ENCODE data around the gene ASIC4.

Gene ASIC4

DNA sequence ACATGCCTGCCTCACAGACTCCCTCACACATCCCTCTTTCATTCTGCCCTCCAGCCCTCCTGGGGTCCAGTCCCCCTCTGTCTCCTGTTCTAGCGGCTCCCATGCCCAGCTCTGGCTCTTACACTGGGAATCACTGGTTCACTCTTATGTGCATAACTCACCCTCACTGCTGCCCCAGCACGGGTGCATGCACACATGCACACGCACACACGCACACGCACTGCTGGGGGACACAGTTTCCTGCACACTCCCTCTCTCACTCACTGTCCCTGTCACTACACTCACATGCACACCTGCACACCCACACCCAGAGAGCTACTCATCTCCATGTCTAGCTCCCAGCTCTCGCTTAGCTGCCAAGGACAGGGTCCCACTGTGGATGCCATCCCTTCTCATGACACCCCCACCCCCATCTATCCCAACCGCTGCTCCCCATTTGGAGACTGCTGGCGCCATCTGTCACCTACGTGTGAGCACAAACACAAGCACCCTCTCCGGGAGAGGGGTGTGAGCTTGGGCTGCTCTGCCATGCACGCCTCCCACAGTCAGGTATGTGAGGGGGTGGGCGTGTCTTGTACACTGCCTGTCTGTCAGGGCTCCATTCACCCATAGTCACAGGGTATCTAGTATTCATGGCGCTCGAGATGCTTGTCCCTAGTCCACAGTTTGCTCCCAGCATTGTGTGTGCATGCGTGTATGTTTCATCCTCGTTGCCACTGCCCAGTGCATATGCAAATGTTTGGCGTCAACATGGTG, 1.8 kb downstream of the ASIC4 start:
- DNase-seq (ENCODE audit: low read depth in 2 of 2), result no peak

DNA sequence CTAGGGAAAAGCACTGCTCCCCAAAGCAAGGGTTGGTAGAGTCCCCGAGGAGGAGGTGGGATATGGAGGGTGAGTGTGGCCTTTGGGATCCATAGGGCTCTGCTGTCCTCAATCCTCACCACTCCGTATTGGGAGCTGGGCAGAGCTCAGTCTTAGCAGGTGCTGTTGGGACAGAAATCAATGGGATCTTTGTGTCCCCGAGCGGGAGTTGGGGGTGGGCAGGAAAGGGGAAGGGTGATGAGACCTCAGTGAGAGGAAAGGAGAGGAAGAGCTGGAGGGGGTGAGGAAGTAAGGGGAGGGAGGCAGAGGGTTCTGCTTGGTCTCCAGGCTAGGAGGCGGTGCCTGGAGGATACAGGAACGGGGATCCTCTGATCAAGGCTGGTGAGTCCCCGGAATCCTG, 2.6 kb downstream of the ASIC4 start:
- DNase-seq (ENCODE audit: low read depth in 2 of 2), result no peak

DNA sequence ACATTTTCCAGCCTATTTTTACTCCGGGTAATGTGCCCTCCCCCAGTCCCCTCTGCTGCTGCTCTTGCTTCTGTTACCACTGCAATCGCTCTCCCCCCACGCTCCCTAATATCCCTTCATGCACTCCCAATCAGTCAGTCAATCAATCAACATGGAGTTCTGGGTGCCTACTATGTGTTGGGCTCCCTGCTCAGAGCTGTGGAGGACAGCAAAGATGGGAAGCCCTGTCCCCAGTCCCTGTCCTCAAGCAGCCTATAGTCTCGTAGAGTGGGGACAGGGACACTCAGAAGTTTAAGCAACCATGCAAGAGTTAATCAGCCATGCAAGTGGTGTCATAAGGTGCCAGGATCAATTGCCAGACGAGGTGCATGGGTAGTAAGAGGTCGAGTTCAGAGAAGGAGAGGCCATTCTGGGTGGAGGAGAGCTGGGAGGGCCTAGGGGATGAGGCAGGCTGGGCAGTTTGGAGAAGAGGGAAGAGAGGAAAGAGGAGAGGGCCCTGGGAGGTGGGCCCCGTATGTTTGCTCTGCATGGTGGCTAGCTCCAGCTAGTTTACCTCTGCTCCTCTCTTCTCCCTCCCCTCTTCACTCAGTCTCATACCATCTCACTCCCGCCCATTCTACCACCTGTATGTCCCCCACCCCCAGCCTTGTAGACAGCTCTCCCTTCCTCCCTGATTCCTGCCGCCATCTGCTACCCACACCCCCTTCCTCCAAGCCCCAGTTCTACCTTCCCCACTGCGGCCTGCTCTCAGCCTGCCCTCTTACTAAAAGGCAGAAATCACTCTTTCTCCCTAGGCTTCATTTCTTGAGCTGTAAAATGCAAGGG, 3.9 kb downstream of the ASIC4 start:
- DNase-seq (ENCODE audit: low read depth in 2 of 2), result no peak

DNA sequence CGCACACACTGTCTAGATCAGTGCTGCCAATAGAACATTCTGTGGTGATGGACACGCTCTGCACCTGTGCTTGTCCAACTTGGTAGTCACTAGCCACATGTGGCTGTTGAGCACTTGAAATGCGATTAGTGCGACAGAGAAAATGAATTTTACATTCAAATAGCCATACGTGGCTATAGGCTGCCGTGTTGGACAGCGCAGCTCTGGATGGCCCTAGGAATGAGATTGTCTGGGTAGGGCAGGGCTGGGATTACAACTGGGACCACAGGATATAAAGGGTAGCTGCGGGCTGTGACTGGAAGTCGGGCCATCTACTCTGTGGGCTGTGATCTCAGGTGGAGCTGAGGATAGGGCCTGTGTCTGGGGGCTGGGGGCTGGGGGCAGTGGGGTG, 5.2 kb downstream of the ASIC4 start:
- no peak for DNase-seq (ENCODE audit: low read depth in 2 of 2)

DNA sequence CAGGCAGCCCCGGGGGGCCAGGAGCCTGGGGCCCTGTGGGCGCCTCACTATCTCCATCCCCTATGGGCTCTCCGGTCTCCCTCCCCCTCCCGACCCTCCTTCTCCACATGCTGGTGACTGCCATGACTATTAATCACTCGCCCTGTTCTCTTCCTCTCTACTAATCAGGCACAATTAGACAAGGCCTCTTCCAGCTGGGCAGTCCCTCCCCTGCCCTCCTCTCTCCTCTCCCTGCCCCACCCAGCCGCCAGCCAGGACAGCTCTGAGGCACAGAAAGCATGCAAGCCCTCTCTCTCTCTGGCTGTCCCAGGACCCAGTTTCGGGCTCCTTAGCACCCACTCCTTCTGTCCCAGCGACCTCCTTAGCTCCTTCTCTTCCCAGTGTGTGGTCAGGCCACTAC, 5.8 kb downstream of the ASIC4 start:
- DNase-seq (ENCODE audit: low read depth in 2 of 2), result no peak

DNA sequence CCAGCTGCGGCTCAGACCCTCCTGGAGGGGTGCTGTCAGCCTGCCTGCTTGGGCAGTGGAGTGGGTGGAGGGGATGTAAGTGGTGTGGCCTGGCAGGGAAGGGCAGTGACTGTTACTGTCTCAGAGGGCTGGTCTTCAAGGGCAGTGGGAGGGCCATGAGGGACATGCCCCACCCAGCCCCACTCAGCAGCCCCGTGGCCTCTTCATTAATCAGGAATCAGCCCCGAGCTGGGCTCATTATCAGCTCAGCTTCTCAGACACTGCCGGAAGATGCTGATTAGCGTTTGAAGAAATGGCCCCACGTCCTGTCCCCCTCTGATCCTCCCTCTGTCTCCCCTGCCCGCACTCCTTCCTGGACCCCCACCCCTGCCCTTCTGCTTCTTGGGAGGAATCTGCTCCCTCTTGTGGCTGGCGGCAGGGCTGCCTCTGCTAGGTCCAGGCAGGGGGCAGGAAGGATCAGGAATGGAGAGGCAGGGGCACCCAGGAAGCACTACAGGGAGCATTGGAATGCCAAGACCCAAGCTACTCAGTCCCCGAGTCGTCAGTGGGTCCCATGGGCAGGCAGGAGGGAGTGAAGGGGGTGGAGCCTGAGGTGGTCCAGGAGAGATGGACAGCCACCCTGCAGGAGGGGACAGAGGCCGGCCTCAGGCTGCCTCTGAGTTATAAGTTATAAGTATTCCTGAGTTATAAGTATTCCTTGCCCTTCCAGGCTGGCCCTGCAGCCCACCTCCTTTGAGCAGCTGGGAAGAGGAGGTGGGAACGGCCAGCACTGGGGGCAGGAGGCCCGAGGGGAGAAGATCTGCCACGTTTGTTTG, 7.0 kb downstream of the ASIC4 start:
- DNase-seq (ENCODE audit: low read depth in 2 of 2), result no peak

DNA sequence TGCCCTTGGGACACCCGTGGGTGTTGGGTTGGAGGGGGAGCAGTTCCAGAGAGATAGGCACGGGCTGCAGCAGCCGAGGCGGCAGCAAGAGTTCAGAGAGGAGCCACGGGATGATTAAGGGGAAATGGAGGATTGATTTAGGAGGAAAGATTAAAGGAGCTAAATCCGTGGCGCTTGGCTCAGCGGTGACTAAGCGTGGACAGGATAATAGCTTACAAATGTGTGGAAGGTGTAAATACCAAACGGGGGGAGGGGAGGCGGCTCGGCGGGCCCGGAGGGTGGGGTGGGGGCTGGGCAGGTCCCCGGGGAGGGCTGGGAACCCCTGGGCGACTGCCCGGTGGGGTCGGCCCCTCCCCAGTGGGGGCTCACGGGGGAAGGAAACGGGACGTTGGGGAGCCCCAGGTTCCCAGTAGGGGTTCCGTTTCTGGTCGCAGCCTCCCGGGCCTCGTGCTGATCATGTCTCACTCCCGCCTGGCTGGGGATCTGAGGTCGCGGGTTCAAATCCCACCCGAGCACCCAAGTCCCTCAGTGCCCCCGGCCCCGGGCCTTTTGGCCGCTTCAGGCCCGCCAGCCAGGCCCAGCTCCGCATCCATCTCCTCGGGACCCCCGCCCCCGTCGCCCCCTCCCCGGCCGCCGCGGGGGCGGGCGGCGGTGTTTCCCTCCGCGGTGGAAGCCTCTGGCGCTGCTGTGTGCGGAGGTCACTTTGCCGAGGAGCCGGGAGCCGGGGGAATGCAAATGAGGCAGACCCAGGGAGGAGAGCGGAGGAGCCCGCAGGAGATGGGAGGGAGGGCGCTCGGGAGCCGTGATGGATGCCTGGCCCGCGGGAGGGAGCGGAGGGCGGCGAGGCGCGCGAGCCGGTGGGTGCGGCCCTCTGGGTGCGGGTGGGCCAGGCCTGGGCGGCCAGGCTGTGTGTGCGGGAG, 8.1 kb downstream of the ASIC4 start:
- DNase-seq (ENCODE audit: low read depth in 2 of 2), result no peak

DNA sequence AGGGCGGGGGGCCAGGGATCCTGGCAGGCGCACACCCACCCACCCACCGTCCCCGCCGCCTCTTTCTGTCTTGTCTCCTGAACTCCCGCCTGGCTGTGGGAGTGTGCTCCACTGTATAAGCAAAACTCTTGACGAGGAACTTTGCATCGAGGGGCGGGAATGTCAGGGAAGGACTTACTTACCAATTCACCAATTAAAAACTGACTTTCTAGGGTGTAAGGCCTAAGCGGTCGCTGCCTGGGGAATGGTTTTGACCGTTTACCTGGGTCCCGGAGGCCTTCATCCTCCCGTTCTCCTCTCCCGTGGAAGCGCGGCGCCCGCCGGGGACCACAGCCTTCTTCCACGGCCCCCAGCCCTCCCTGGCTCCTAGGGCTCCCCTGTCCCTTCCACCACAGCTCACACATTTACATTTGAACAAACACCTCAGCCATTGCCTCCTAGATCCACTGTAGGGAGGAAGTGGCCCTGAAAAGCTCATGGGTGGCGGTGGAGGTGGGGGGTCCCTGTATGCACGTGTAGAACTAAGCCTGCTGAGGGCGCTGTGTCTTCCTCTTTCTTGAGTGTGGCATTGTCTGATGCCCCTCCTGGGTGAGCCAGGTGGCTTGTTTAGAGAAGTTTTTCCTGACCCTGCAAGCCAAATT, 8.9 kb downstream of the ASIC4 start:
- no peak for DNase-seq (ENCODE audit: low read depth in 2 of 2)

DNA sequence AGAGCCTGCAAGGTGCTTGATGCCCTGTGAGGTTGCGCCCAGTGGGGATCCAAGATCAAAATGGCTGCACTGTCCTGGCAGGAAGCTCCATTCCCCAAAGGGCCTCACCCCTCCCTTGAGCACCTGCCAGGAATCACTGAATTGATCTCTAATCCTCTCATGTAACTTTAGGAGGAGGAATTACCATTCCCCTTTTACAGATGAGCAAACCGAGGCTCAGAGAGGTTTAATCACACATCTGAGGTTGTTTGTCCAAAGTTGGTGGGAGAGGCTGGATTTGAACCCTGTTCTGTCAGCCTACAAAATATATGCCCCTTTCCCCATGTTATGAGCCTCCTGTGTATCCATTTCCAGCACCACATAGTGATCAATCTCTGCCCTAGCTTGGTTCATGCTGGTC, 10.5 kb downstream of the ASIC4 start:
- DNase-seq (ENCODE audit: low read depth in 2 of 2), result no peak

DNA sequence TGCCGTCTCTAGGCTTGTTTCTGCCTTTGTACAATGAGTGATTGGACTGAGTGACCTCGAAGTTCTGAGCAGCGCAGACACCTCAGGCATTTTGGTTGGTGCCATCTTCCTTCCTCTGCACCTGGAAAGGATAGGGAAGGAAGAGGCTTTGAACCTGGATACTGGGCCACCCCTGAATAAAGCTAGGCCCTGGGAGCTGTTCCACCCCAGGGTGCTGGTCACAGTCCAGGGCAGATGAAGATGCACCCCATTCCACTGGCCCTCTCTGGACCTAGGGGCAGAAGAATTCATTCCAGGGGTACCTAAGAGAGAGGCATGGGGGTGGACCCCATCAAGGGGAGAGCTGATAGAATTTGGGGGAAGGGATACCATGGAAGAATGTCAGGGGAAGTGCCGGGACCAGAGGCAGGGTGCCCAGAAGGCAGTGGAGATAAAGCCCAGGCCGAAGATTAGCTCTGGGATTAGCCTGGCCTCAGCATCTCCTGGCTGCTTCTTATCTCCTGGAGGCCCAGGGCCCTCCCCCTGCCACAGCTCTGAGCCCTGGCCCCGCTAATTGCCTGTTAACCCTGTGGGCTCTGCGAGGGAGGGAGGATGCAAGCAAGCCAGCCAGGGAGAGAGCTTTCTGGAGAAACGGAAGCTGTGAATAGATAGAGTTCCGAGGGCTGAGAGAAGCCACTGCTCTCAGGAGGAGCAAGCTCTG, 11.4 kb downstream of the ASIC4 start:
- DNase-seq (ENCODE audit: low read depth in 2 of 2), result no peak

DNA sequence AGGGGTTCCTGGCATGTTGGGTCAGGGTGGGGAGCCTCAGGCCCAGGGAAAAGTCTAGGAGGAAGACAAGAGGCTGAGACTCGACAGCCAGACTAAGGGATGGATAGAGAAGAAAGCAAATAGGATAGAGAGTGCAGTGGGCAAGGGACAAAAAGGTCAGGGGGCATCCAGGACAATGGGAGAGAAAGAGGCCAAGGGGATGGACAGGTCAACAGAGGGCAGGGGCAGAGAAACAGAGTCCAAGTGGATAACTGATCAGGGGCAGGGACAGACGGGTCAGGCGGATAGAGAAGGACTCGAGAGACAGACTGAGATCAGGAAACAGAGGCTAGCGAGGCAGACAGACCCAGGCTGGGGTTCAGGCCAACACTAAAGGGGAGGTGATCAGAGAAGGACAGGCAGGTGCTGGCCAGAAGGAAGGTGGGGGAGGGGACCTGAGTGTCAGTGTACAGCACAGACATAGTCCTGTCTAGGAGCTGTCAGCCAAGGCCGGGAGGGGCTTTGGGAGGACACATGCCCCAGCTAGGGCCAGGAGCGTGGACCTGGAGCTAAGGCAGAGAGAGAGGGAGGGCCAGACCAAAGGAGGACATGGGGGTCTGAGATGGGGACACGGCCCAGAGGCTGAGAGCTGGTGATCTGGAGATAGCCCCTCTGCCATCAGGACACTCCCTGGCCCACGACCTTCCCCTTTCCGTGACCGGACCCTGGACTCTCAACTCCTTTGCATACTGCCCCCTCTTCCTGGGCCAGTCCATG, 12.2 kb downstream of the ASIC4 start:
- no peak for DNase-seq (ENCODE audit: low read depth in 2 of 2)

DNA sequence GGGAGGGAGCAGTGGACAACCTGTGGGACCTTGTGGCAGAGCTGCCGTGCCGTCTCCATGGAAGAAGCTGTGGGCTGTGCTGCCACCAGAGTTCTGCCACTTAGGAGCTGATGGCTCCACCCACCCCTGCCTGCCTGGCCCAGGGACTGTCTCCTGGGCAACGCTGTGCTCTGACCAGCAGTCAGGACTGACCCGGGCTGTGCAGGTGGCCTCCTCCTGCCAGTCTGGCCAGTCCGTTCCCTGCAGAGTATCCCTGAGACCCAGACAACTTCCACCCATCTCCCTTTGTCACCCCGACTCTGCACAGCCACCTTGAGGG, 12.8 kb downstream of the ASIC4 start:
- no peak for DNase-seq (ENCODE audit: low read depth in 2 of 2)

DNA sequence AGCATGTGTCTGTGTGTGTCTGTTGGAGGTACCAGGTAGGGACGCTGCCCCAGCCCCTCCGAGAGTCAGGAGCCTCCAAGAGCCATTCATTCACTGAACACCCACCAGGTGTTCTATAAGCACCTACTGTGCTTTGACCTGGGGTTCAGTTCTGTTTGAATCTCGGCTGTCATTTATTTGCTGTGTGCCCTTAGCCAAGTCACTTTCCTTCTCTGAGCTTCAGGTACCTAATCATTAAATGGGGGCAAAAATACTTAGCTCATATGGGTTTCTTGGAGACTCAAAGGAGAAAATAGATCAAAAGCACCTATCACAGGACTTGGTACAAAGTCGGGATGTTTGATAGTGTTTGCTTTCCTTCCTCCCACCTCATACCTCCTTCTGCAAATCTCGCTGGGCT, 13.2 kb downstream of the ASIC4 start:
- no peak for DNase-seq (ENCODE audit: low read depth in 2 of 2)

DNA sequence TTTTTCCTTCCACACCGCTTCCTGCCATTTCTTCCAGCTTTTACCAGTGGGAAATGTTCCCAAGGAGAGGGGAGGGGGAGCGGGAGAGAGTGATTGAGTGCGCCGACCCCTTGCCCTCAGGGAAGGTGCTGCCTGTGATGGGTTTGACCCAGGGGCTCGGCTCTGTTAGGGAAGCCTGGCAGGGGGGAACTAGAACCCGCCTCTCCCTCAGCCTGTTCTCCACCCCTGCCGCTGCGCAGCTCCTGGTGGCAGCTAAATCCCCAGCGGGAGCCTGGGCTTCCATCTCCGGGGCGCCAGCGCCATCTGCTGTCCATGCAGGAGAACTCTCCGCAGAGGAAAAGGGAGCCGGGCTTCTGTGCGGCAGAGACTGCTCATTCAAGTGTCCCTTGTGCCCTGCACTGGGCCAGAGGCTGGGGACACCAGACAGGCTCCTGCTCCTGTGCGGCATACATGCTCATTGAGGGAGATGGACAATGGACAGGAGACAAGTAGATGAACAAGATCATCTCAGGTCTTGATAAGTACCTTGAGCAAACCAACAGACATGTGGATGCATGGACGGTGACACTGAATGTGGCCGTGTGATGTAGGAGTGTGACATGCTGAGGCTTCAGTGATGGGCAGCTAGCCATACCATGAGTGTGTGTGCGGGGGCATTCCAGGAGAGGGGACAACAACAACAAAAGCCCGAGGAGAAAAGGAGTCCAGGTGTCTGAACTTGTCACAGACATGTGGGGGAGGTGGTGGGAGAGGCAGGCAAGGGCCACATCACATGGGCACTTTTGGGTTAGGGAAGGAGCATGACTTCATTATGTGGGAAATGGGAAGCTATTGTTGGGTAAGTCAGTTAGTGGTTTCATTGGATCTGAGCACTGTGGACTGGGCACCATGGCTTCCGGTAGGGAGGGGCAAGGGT, 16.0 kb downstream of the ASIC4 start:
- DNase-seq (ENCODE audit: low read depth in 2 of 2), result peak; percentile 69 to 77

DNA sequence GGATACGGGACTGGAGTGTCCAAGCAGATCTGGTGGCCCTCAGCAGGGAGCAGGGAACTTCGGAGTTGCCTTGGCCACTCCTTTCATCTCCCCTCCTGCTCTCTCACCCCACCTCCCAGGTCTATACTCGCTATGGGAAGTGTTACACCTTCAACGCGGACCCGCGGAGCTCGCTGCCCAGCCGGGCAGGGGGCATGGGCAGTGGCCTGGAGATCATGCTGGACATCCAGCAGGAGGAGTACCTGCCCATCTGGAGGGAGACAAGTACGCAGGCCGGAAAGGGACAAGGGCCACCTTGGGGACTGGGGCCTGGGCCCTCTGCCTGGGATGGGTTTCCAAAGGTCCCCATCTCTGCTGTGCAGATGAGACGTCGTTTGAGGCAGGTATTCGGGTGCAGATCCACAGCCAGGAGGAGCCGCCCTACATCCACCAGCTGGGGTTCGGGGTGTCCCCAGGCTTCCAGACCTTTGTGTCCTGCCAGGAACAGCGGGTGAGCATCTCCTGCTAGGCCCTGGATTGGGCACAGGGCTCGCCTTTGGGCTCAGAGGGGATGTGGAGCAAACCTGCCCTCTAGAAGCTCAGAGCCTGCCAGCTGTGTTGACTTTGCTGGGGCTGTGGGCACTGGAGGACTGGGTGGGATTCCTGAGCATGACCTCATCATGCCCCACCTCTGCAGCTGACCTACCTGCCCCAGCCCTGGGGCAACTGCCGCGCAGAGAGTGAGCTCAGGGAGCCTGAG, 17.5 kb downstream of the ASIC4 start:
- no peak for DNase-seq (ENCODE audit: low read depth in 2 of 2)

DNA sequence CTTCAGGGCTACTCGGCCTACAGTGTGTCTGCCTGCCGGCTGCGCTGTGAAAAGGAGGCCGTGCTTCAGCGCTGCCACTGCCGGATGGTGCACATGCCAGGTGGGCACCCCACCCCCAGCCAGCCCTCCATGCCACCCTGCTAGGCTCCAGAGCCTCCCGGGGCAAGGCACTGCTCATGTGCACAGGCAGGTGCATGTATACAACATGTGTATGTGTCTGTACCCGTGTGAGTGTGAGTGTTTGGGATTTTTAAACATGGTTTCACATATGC, 18.0 kb downstream of the ASIC4 start:
- DNase-seq (ENCODE audit: low read depth in 2 of 2), result no peak

DNA sequence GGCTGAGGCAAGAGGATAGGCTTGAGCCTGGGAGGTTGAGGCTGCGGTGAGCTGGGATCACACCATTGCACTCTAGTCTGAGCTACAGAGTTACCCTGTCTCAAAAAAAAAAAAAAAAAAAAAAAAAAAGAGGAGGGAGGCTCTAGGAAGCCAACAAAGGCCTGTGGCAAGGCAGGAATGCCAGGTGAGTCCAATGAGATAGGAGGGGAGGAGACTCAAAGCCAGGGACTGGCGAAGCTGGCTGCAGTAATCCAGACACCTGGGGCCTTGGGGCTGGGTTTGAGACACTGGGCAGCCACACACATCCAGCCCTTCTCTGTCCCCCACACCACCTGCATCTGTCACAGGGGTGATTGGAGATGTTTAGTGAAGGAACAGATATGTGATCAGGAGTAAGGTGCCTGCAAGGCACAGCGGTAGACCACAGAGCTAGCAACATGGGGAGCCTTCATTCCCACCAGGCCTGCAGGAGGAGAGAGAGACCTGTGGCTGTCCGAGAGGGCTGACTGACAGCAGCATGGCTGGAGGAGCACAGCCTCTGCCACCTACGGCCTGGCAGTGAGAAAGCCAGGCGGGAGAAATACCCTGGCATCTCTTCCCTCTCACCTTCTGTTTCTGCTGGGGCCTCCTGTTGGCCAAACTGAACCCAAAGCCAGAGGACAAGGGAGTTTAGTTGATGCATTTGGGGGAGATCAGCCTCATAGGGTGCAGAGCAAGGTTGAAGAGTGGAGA, 19.8 kb downstream of the ASIC4 start:
- no peak for DNase-seq (ENCODE audit: low read depth in 2 of 2)

DNA sequence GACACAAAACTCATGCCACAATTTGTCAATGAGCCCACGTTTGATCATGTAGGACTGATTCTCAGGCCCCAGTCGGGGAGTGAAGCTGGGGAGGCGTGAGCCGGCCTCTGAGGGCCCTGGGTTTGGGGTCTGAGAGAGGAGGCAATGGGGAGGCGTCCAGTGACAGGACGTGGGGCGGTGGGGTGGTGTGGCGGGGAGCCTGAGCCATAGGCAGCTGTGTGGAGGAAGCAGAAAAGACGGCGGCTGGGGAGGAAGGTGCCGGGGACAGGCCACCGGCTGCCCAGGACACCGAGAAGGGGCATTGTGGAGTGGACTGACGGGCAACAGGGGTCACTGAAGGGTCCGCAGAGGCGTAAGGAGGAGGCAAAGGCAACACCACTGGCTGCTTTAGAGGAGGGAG, 22.1 kb downstream of the ASIC4 start:
- DNase-seq (ENCODE audit: low read depth in 2 of 2), result no peak

All from stimulated activated CD8-positive, alpha-beta memory T cell treated with anti-CD3 and anti-CD28 coated beads, Interleukin-2, amount 100 ng/mL, for 1 hour (primary cell).